ENCODE measurements around the gene WAC. TPM values are rescaled to one million over a fixed set of nuclear protein-coding genes. Genes with fewer than 3 reads are reported as not detected.

The WAC gene
- total and polyA plus RNA-seq, 9 of the 15 experiments (the other 6 are each of a cell fraction or from before 2014, with no cell fraction given) = 24.8 to 123 (median 78.2) TPM

DNA sequence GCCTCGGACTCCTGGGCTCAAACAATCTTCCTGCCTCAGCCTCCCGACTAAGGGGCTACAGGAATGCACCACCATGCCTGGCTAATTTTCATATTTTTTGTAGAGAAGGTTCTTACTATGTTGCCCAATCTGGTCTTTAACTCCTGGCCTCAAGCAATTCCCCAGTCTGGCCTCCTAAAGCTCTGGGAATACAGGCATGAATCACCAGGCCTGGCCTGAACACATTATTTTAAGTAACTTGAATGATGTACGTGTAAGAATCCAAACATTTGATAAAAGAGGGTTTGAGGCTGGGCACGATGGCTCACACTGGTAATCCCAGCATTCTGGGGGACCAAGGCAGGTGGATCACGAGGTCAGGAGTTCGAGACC is 131.4 kb downstream of the WAC start (continued):
- TF ChIP-seq NELFE (IDR thresholded peaks at IDR 0.05; ENCODE audit: insufficient read depth, insufficient read length) (no peak), SRSF9 (IDR thresholded peaks at IDR 0.05; ENCODE audit: borderline replicate concordance, low read depth, low read length) (no peak)

DNA sequence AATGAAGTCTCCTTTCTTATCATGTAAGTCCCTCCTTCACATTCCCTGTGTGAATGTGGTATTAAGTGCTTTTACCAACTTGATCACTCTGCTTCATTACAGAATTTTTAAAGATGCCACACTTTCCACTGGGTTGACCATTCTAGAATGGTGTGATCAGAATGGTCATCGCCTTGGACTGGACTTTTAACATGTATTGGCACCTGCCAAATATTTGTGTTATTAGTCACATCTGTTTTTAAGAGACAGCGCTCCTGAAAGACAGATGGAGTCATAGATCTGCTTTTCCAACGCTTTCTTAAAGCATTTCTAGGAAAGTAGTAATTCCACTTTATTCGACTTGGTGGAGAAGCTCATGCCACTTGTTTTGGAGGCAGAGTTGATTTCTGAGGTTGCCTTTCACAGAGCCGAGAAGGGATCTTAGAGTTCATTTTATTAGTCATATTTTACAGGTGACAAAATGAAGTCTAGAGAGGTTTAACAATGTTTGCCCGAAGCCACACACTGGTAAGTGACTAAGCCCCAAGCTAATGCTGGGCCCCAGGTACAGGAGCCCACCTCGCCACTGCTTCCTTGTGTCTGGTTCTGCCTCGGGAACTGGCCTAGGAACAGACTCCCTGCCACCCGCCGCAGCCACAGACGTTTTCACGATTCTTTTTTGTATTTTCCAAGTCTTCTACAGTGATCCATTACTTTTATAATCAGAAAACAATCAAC is 134.0 kb downstream of the WAC start:
- peak; percentile 6 for FAIRE-seq
- H3K27ac ChIP-seq (ENCODE audit: extremely low read depth, low read depth, low read length) = no peak overlapping the region
- ATAC-seq = no peak
- intact Hi-C loops (cut with micrococcal nuclease) = loop anchor here (10.0 kb wide), 1 partner anchor 638 kb away; no protein-coding TSS in a partner anchor
- no peaks in the 10 kb centered on the region; a peak in 1 of 5 replicates for H3K27me3 ChIP-seq (ENCODE audit: control insufficient read depth in 2 of 2, insufficient read depth in 2 of 2, low read length in 2 of 2)
- H3K36me3 ChIP-seq (ENCODE audit: control insufficient read depth, insufficient read depth, low read length) = no peaks in the 10 kb centered on the region
- no peak overlapping the region for H2AFZ ChIP-seq (ENCODE audit: low read depth, low read length)
- H3K4me1 ChIP-seq (replicated peaks in 1 of 2; ENCODE audit: control insufficient read depth in 2 of 2, insufficient read depth in 2 of 2, low read length in 2 of 2) = peaks cover 0 to 6% of the 10 kb centered on the region in 2 experiments; a peak in 2 of 5 replicates
- no peak overlapping the region for H3K4me3 ChIP-seq
- H3K79me2 ChIP-seq (ENCODE audit: control insufficient read depth, insufficient read depth, low read length) = no peaks in the 10 kb centered on the region
- peaks cover 3% of the 10 kb centered on the region; the same call in 1 of the 2 replicates for H3K9me3 ChIP-seq (replicated peaks; ENCODE audit: control insufficient read depth, insufficient read depth, low read depth, low read length)
- H3K9ac ChIP-seq (ENCODE audit: insufficient read depth in 1 of 2, low read depth in 2 of 2, low read length in 2 of 2) = no peak overlapping the region
- no peak for TF ChIP-seq CSDE1 (IDR thresholded peaks at IDR 0.05)
- TF ChIP-seq ZNF76 (CRISPR knock-in tag; IDR thresholded peaks at IDR 0.05; ENCODE audit: borderline replicate concordance) = no peak
- TF ChIP-seq, protein P1, sequence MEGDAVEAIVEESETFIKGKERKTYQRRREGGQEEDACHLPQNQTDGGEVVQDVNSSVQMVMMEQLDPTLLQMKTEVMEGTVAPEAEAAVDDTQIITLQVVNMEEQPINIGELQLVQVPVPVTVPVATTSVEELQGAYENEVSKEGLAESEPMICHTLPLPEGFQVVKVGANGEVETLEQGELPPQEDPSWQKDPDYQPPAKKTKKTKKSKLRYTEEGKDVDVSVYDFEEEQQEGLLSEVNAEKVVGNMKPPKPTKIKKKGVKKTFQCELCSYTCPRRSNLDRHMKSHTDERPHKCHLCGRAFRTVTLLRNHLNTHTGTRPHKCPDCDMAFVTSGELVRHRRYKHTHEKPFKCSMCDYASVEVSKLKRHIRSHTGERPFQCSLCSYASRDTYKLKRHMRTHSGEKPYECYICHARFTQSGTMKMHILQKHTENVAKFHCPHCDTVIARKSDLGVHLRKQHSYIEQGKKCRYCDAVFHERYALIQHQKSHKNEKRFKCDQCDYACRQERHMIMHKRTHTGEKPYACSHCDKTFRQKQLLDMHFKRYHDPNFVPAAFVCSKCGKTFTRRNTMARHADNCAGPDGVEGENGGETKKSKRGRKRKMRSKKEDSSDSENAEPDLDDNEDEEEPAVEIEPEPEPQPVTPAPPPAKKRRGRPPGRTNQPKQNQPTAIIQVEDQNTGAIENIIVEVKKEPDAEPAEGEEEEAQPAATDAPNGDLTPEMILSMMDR (IDR thresholded peaks at IDR 0.05 in 2 of 3, conservative IDR thresholded peaks at IDR 0.05 in 1 of 3; ENCODE audit: insufficient read depth in 2 of 3, low read depth in 1 of 3, low read length in 3 of 3) = no peak
- TF ChIP-seq MAFG (tag; conservative IDR thresholded peaks at IDR 0.05) = no peak
- TF ChIP-seq MED1 (CRISPR knock-in tag; IDR thresholded peaks at IDR 0.05; ENCODE audit: borderline replicate concordance) = no peak
- TF ChIP-seq TEAD4 (IDR thresholded peaks at IDR 0.05; ENCODE audit: low read length) = no peak
- TF ChIP-seq TEAD4 (CRISPR knock-in tag; IDR thresholded peaks at IDR 0.05; ENCODE audit: borderline replicate concordance) = no peak
- TF ChIP-seq CCAR2 (IDR thresholded peaks at IDR 0.05; ENCODE audit: low read depth, low read length) = no peak
- TF ChIP-seq NCOA2 (IDR thresholded peaks at IDR 0.05; ENCODE audit: partially characterized antibody in 2 of 2) = no peak
- no peak for TF ChIP-seq SNRNP70 (optimal IDR thresholded peaks at IDR 0.05; ENCODE audit: low read depth, low read length)
- no peak for TF ChIP-seq MAFF (IDR thresholded peaks at IDR 0.05; ENCODE audit: low read length)
- TF ChIP-seq HNRNPH1 (optimal IDR thresholded peaks at IDR 0.05; ENCODE audit: low read depth, low read length) = no peak
- TF ChIP-seq ZC3H8 (IDR thresholded peaks at IDR 0.05) = no peak
- TF ChIP-seq, protein P2, sequence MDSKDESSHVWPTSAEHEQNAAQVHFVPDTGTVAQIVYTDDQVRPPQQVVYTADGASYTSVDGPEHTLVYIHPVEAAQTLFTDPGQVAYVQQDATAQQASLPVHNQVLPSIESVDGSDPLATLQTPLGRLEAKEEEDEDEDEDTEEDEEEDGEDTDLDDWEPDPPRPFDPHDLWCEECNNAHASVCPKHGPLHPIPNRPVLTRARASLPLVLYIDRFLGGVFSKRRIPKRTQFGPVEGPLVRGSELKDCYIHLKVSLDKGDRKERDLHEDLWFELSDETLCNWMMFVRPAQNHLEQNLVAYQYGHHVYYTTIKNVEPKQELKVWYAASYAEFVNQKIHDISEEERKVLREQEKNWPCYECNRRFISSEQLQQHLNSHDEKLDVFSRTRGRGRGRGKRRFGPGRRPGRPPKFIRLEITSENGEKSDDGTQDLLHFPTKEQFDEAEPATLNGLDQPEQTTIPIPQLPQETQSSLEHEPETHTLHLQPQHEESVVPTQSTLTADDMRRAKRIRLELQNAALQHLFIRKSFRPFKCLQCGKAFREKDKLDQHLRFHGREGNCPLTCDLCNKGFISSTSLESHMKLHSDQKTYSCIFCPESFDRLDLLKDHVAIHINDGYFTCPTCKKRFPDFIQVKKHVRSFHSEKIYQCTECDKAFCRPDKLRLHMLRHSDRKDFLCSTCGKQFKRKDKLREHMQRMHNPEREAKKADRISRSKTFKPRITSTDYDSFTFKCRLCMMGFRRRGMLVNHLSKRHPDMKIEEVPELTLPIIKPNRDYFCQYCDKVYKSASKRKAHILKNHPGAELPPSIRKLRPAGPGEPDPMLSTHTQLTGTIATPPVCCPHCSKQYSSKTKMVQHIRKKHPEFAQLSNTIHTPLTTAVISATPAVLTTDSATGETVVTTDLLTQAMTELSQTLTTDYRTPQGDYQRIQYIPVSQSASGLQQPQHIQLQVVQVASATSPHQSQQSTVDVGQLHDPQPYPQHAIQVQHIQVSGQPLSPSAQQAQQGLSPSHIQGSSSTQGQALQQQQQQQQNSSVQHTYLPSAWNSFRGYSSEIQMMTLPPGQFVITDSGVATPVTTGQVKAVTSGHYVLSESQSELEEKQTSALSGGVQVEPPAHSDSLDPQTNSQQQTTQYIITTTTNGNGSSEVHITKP (IDR thresholded peaks at IDR 0.05; ENCODE audit: partially characterized antibody) = no peak
- POLR2A ChIA-PET = interaction anchor here (0.6 to 1.6 kb wide), 2 partner anchors 11 to 319 kb away, joined by 3 read pairs; partner anchors contain the start of gene BAMBI
- CTCF ChIA-PET (ENCODE audit: low intra/inter-chr PET ratio) = no interaction called here
- H3K4me2 ChIP-seq (ENCODE audit: insufficient read depth, low read length) = no peak overlapping the region
- no peaks in the 10 kb centered on the region for H3K9me1 ChIP-seq (ENCODE audit: control insufficient read depth, insufficient read depth, low read length)
- DNase-seq (ENCODE audit: extremely low read depth in 1 of 4, low spot score in 3 of 4) = no peak
- in situ Hi-C loops (cut with MboI) = loop anchor here (5.0 to 25.0 kb wide), 3 partner anchors 320 to 638 kb away; no protein-coding TSS in a partner anchor
- WGBS (ENCODE audit: insufficient coverage, low coverage, missing lambda C conversion rate) = 32% methylated on average over 12 of the region's 12 CpGs
- BruUV-seq (replicated peaks) = no TSS peak
- H4K20me1 ChIP-seq (replicated peaks; ENCODE audit: control insufficient read depth, insufficient read depth, low read length) = no peaks in the 10 kb centered on the region; the same call in 1 of the 2 replicates

Data from K562 (cell line).